ENCODE measurements around the gene TEKTIP1.

Gene TEKTIP1

DNA sequence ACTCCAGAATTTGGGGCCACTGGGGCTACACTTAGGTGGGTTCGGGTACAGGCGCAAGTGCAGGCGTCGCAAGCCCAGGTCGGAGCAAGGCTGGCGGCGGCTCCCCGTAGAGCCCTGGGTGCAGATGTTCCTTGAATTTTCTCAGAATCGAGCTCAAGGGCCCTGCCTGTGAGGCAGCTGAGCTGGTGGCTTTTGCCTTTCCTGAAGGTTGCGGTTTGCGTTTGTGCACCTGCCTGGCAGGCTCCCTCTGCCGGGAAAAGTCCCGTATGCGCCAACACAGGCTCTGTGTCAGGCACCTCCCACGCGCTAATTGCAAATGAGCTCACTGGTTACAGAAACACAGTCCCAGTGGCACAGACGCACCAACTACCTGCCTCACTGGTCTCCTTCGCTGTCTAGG is 44.4 kb upstream of the TEKTIP1 start:
- Histone ChIP-seq H2AFZ (ENCODE audit: low read depth, low read length) (peak overlapping the region; percentile 40), H4K20me1 (ENCODE audit: insufficient read depth, low read length) (peaks cover 7% of the 10 kb centered on the region; the same call in 1 of the 2 replicates), H3K27ac (ENCODE audit: low read length) (peak overlapping the region; percentile 97), H3K79me2 (ENCODE audit: insufficient read depth, low read length) (peaks cover 51% of the 10 kb centered on the region), H3K9ac (ENCODE audit: low read depth, low read length) (peak overlapping the region; percentile 72), H3K9me3 (ENCODE audit: insufficient read depth, low read length, severe bottlenecking) (no peaks in the 10 kb centered on the region), H3K36me3 (ENCODE audit: insufficient read depth, low read length) (peaks cover 67% of the 10 kb centered on the region), H3K4me2 (ENCODE audit: insufficient read depth, low read length) (peak overlapping the region; percentile 86), H3K4me1 (ENCODE audit: insufficient read depth, low read length) (peaks cover 68% of the 10 kb centered on the region), H3K27me3 (ENCODE audit: insufficient read depth, low read length, poor library complexity) (no peaks in the 10 kb centered on the region), H3K4me3 (ENCODE audit: low read depth in 1 of 2, low read length in 2 of 2) (peak overlapping the region; percentile 6 to 64; a peak in 3 of 4 replicates)
- TF ChIP-seq EZH2 (IDR thresholded peaks at IDR 0.05; ENCODE audit: borderline replicate concordance, low read depth, low read length, severe bottlenecking) = no peak
- TF ChIP-seq, protein P1, sequence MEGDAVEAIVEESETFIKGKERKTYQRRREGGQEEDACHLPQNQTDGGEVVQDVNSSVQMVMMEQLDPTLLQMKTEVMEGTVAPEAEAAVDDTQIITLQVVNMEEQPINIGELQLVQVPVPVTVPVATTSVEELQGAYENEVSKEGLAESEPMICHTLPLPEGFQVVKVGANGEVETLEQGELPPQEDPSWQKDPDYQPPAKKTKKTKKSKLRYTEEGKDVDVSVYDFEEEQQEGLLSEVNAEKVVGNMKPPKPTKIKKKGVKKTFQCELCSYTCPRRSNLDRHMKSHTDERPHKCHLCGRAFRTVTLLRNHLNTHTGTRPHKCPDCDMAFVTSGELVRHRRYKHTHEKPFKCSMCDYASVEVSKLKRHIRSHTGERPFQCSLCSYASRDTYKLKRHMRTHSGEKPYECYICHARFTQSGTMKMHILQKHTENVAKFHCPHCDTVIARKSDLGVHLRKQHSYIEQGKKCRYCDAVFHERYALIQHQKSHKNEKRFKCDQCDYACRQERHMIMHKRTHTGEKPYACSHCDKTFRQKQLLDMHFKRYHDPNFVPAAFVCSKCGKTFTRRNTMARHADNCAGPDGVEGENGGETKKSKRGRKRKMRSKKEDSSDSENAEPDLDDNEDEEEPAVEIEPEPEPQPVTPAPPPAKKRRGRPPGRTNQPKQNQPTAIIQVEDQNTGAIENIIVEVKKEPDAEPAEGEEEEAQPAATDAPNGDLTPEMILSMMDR (IDR thresholded peaks at IDR 0.05; ENCODE audit: borderline replicate concordance, extremely low read depth, low read length, poor library complexity, severe bottlenecking) = peak; percentile 75
- ATAC-seq (ENCODE audit: insufficient read depth, low read depth) (peak; percentile 88), DNase-seq (peak; percentile 96)

DNA sequence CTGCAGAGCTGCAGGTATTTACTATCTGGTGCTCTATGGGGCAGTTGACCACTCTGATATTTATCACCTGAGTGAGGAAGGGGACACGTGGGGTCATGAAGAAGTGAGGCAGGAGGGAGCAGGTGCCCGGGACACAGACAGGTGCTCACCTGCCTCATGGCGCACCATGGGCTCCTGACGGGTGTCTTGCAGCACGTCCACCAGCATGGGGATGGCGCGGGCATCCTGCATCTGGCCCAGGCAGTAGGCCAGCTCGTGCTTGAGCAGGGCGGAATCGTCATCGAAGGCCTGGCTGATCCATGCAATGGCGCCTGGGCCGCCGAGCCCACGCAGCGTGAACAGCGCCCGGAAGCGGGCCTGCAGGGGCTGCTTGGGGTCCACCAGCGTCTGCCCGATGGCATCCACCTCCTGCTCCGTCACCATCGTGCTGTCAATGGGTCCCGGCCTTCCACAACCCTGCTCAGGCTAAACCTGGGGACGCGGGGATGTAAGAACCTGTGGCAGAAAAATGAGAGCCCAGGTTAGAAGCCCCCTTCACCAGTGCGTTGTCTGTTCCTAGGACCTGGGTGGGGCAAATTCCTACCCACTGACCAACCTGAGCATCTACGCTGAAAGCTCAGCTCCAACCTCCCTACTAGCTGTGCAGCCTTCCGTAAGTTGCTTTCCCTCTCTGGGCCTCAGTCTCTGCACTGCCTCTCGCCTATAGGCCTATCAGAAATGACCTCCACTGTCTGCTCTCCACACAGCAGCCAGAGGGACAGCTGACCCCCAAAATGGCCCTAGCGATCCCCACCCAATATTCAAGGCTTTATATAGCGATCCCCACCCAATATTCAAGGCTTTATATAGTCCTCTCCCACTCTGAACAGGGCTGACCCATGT is 42.3 kb upstream of the TEKTIP1 start:
- peaks cover 62% of the 10 kb centered on the region for H3K79me2 ChIP-seq (ENCODE audit: insufficient read depth, low read length)
- TF ChIP-seq EZH2 (IDR thresholded peaks at IDR 0.05; ENCODE audit: borderline replicate concordance, low read depth, low read length, severe bottlenecking) = no peak
- TF ChIP-seq, protein P1 (IDR thresholded peaks at IDR 0.05; ENCODE audit: borderline replicate concordance, extremely low read depth, low read length, poor library complexity, severe bottlenecking) = no peak

DNA sequence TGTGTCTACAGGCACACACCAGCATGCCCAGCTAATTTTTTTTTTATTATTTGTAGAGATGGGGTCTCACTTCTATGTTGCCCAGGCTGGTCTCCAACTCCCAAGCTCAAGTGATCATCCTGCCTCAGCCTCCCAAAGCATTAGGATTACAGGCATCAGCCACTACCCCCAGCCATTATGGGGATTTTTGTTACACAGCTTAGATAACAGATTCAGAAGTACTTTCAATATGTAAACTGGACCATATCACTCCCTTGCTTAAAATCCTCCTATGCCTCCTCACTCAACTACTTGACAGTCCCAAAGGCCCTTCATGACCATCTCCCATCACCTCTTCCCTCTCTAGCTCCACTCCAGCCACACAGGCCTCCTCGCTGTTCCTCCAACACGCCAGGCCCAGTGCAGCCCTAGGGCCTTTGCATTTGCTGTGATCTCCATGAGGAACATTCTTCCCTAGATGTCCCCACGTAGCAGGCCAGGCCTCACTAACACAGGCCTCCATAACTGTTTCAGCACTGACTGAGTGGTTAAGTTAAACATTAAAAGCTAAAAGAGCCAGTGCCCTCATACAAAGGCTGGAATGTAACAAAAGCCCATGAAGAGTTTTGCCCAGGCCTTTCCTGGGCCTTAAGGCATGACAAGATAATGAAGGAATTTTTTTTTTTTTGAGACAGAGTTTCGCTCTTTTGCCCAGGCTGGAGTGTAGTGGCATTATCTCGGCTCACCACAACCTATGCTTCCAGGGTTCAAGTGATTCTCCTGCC is 41.0 kb upstream of the TEKTIP1 start:
- no peak overlapping the region for H2AFZ ChIP-seq (ENCODE audit: low read depth, low read length)
- peaks cover 7% of the 10 kb centered on the region; the same call in 1 of the 2 replicates for H4K20me1 ChIP-seq (ENCODE audit: insufficient read depth, low read length)
- peaks cover 74% of the 10 kb centered on the region for H3K4me1 ChIP-seq (ENCODE audit: insufficient read depth, low read length)
- no peak for TF ChIP-seq EZH2 (IDR thresholded peaks at IDR 0.05; ENCODE audit: borderline replicate concordance, low read depth, low read length, severe bottlenecking)
- TF ChIP-seq, protein P1 (IDR thresholded peaks at IDR 0.05; ENCODE audit: borderline replicate concordance, extremely low read depth, low read length, poor library complexity, severe bottlenecking) = no peak
- ATAC-seq (ENCODE audit: insufficient read depth, low read depth) (no peak), DNase-seq (no peak)
- no peak overlapping the region for H3K4me3 ChIP-seq (ENCODE audit: low read depth in 1 of 2, low read length in 2 of 2)
- H3K9ac ChIP-seq (ENCODE audit: low read depth, low read length) = no peak overlapping the region
- peaks cover 37% of the 10 kb centered on the region for H3K36me3 ChIP-seq (ENCODE audit: insufficient read depth, low read length)
- H3K9me3 ChIP-seq (ENCODE audit: insufficient read depth, low read length, severe bottlenecking) = no peaks in the 10 kb centered on the region
- no peak overlapping the region for H3K27ac ChIP-seq (ENCODE audit: low read length)
- H3K4me2 ChIP-seq (ENCODE audit: insufficient read depth, low read length) = 0 out of 2 replicates have a peak overlapping the region, but pooled peaks have one; percentile 7
- H3K79me2 ChIP-seq (ENCODE audit: insufficient read depth, low read length) = peaks cover 51% of the 10 kb centered on the region
- no peaks in the 10 kb centered on the region for H3K27me3 ChIP-seq (ENCODE audit: insufficient read depth, low read length, poor library complexity)

More for the DNA sequence above, 42.3 kb upstream of the TEKTIP1 start:
- H3K9ac ChIP-seq (ENCODE audit: low read depth, low read length) = no peak overlapping the region
- no peak overlapping the region for H3K27ac ChIP-seq (ENCODE audit: low read length)
- H3K36me3 ChIP-seq (ENCODE audit: insufficient read depth, low read length) = peaks cover 50% of the 10 kb centered on the region
- DNase-seq = no peak
- H2AFZ ChIP-seq (ENCODE audit: low read depth, low read length) = no peak overlapping the region
- H3K27me3 ChIP-seq (ENCODE audit: insufficient read depth, low read length, poor library complexity) = no peaks in the 10 kb centered on the region
- ATAC-seq (ENCODE audit: insufficient read depth, low read depth) = no peak
- peaks cover 82% of the 10 kb centered on the region for H3K4me1 ChIP-seq (ENCODE audit: insufficient read depth, low read length)
- no peaks in the 10 kb centered on the region for H3K9me3 ChIP-seq (ENCODE audit: insufficient read depth, low read length, severe bottlenecking)
- H3K4me3 ChIP-seq (ENCODE audit: low read depth in 1 of 2, low read length in 2 of 2) = no peak overlapping the region
- peaks cover 7% of the 10 kb centered on the region; the same call in 1 of the 2 replicates for H4K20me1 ChIP-seq (ENCODE audit: insufficient read depth, low read length)
- H3K4me2 ChIP-seq (ENCODE audit: insufficient read depth, low read length) = no peak overlapping the region
